ENCODE results near the gene OPA1.

- TF ChIP-seq CTCF (conservative IDR thresholded peaks at IDR 0.05; ENCODE audit: low read length) (no peak), EZH2phosphoT487 (IDR thresholded peaks at IDR 0.05; ENCODE audit: borderline replicate concordance, low read depth, low read length) (no peak)
Measured at GRCh38 chr3:193730976-193731375, 138.0 kb downstream of the OPA1 start.
